IPS DF 6.9 (cell line): ENCODE data around the gene CTSD.

ENCODE experiments used
- DNase-seq: peaks from one replicate; pipeline ENCODE4 v3.0.0-alpha.2; 2013; ENCODE audit warnings: low read depth, low spot score
- H3K27ac ChIP-seq: one replicate; pipeline ENCODE4 v1.5.1; 2013; ENCODE audit warnings: low read length, control low read depth
- H3K27me3 ChIP-seq: 2 replicates; pipeline ENCODE4 v1.6.1; 2013; ENCODE audit warnings: mild to moderate bottlenecking, low read length; ENCODE audit not compliant: control insufficient read depth, insufficient read depth
- H3K36me3 ChIP-seq: 2 replicates; pipeline ENCODE4 v1.6.1; 2013; ENCODE audit warnings: low read length; ENCODE audit not compliant: control insufficient read depth, insufficient read depth
- H3K4me1 ChIP-seq: 2 replicates; pipeline ENCODE4 v1.6.1; 2013; ENCODE audit warnings: low read length; ENCODE audit not compliant: control insufficient read depth, insufficient read depth
- H3K4me3 ChIP-seq: 2 replicates; pipeline ENCODE4 v1.5.1; 2013; ENCODE audit warnings: mild to moderate bottlenecking, low read length
- H3K9me3 ChIP-seq: 2 replicates; pipeline ENCODE4 v1.6.1; 2013; ENCODE audit warnings: low read length, inconsistent platforms; ENCODE audit not compliant: control insufficient read depth, insufficient read depth
- WGBS: extraction: QIAGEN DNeasy Blood & Tissue Kit; methylation state at CpG from one replicate; pipeline ENCODE4 v1.1.7; 2013; ENCODE audit warnings: mixed read lengths, missing lambda C conversion rate; ENCODE audit not compliant: insufficient read length, insufficient coverage; 5-methylcytosine and 5-hydroxymethylcytosine counted together

The CTSD gene

GRCh38 chr11:1767399-1768140, 3.8 kb upstream of the CTSD start:
- no peak for DNase-seq
- Histone ChIP-seq H3K36me3 (no peaks in the 10 kb centered on the region), H3K27ac (no peak overlapping the region), H3K4me3 (no peak overlapping the region), H3K4me1 (peaks cover 3% of the 10 kb centered on the region), H3K27me3 (no peaks in the 10 kb centered on the region), H3K9me3 (no peaks in the 10 kb centered on the region)
- no CpG with 5 or more reads among the region's 19 CpGs for WGBS

- Histone ChIP-seq H3K4me1 (peaks cover 3% of the 10 kb centered on the region), H3K27me3 (no peaks in the 10 kb centered on the region), H3K9me3 (no peaks in the 10 kb centered on the region), H3K4me3 (no peak overlapping the region), H3K27ac (no peak overlapping the region), H3K36me3 (no peaks in the 10 kb centered on the region)
- no CpG with 5 or more reads among the region's 22 CpGs for WGBS
- no peak for DNase-seq
Observed at GRCh38 chr11:1766719-1767398, 3.1 kb upstream of the CTSD start.

GRCh38 chr11:1765871-1766718, 2.4 kb upstream of the CTSD start:
- H3K4me1 ChIP-seq: peaks cover 3% of the 10 kb centered on the region
- 0 out of 2 replicates have a peak, but pooled peaks cover 3% of the 10 kb centered on the region for H3K36me3 ChIP-seq
- H3K27me3 ChIP-seq: no peaks in the 10 kb centered on the region
- DNase-seq: no peak
- no peak overlapping the region for H3K4me3 ChIP-seq
- H3K9me3 ChIP-seq: no peaks in the 10 kb centered on the region
- WGBS: no CpG with 5 or more reads among the region's 28 CpGs
- no peak overlapping the region for H3K27ac ChIP-seq

DNA sequence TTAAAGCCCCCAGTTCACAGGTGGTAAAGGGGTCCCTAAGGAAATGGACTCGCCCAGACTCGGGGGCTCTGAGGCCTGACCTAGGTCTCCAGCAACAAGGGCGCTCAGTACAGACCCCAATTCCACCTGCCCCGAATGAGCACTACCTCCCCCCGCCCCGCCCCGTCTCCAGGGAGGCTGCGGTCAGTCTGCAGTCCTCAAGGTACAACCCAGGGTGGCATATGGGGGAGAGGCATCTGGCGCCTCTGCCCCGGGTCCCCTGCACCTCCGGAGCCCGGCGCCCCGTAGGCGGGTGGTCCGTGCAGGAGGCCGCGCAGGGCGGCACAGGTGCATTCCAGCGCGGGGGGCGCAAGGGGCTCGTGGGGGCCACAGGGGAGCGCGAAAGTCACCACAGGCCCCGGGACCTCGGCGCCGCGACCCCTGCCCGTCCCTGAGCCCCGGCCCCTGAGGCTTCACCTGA, 361 bp downstream of the CTSD start:
- WGBS: no CpG with 5 or more reads among the region's 32 CpGs
- Histone ChIP-seq H3K27ac (no peak overlapping the region), H3K4me1 (peaks cover 3% of the 10 kb centered on the region), H3K36me3 (peaks cover 17% of the 10 kb centered on the region), H3K4me3 (peak overlapping the region; percentile 97), H3K27me3 (no peaks in the 10 kb centered on the region), H3K9me3 (no peaks in the 10 kb centered on the region)
- no peak for DNase-seq

GRCh38 chr11:1762537-1763302, 1.0 kb downstream of the CTSD start:
- H3K36me3 ChIP-seq: peaks cover 17% of the 10 kb centered on the region

GRCh38 chr11:1761857-1762536, 1.7 kb downstream of the CTSD start:
- Histone ChIP-seq H3K36me3 (peaks cover 21% of the 10 kb centered on the region), H3K9me3 (no peaks in the 10 kb centered on the region), H3K27ac (no peak overlapping the region), H3K27me3 (no peaks in the 10 kb centered on the region), H3K4me1 (peaks cover 3% of the 10 kb centered on the region), H3K4me3 (no peak overlapping the region)
- WGBS: no CpG with 5 or more reads among the region's 12 CpGs
- no peak for DNase-seq

More at GRCh38 chr11:1762537-1763302, 1.0 kb downstream of the CTSD start:
- Histone ChIP-seq H3K27ac (no peak overlapping the region), H3K27me3 (no peaks in the 10 kb centered on the region), H3K4me1 (peaks cover 3% of the 10 kb centered on the region), H3K9me3 (no peaks in the 10 kb centered on the region), H3K4me3 (peak overlapping the region; percentile 97; the same call in 1 of the 2 replicates)
- no peak for DNase-seq
- WGBS: no CpG with 5 or more reads among the region's 16 CpGs

DNA sequence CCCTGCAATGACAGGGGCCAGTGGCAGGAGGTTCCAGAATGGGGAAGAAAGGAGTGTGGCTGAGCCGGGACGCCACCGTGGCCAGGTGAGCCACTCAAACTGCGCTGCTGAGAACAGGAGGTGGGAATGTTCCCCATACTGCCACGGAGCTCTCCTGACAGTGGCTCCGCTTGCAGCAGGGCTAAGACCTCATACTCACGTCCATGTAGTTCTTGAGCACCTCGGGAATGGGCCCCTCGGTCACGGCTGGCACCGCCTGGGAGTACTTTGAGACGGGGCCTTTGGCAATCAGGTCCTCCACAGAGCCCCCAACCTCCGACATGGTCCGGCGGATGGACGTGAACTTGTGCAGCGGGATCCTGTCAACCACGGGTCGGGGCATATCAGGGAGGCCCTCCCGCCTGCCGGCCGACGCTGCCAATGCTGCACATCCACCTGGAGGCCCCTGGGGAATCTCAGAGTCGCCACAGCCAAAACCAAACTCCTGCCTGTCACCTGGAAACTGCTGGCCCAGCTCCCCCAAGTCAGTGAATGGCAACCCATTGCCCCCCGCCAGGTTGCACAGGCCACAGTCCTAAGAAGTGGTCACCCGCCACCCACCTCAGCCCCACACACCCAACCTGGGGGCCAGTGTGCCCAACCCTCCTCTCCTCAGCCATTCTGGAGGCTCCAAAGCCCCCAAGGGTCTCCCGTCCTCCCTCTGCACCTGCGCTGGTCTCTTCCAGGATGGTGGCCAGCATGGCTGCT, 2.4 kb downstream of the CTSD start:
- DNase-seq: no peak
- Histone ChIP-seq H3K4me3 (no peak overlapping the region), H3K36me3 (peaks cover 25% of the 10 kb centered on the region), H3K27me3 (no peaks in the 10 kb centered on the region), H3K27ac (no peak overlapping the region), H3K4me1 (peaks cover 3% of the 10 kb centered on the region), H3K9me3 (no peaks in the 10 kb centered on the region)
- no CpG with 5 or more reads among the region's 28 CpGs for WGBS

DNA sequence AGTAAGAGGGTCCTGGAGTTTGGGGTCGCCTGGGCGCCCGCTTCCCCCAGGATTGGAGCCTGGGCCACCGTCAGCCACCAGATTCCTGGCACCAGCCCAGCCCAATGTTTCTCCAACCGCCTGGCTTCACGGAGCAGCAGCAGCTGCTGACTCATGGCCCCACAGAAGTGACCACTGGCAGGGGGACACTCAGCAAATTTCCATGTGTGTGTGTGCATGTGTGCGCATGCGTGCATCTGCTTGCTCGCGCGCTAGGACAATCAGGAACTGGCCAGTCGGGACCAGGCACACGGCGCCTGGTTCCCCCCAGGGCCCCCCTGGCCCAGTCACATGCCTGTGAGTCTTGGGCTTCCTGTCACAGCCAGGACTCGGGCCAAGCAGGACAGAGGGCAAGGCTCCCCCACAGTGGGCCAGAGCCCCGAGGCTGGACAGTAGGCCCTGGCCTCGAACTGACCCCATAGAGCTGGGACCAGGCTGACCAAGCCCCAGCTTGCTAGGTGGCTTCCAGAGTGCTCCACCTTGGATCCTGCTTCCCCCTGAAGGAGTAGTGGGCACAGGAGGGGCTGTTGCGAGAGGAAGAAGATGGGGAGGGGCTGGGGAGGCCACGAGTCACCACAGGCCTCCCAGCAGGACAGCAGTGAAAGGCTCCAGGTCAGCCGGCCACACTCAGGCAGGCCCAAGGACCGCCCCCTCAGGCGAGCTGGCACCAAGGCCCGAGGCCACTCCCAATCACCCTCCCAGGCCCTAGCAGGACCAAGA, 3.2 kb downstream of the CTSD start:
- DNase-seq: no peak
- Histone ChIP-seq H3K9me3 (no peaks in the 10 kb centered on the region), H3K36me3 (peaks cover 30% of the 10 kb centered on the region), H3K27me3 (no peaks in the 10 kb centered on the region), H3K4me3 (no peak overlapping the region), H3K4me1 (peaks cover 3% of the 10 kb centered on the region), H3K27ac (no peak overlapping the region)
- no CpG with 5 or more reads among the region's 23 CpGs for WGBS

DNA sequence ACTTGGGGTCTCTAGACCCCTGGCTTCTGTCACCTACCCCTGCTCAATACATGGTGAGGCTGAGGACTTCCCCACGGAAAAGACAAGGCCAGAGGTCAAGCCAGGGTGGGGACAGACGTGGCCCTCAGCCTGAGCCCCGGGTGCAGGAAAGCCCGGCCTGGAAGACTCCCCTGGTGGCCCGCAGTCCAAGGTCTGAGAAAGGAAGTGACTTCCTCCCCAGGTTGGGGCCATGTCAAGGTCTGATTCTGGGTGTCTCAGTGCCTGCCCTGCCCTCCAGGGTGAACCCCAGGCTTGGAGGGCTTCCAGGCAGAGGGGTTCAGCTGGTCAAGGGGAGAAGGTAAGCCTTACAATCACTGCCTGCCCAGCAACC, 3.9 kb downstream of the CTSD start:
- Histone ChIP-seq H3K36me3 (peaks cover 30% of the 10 kb centered on the region), H3K9me3 (no peaks in the 10 kb centered on the region), H3K27me3 (no peaks in the 10 kb centered on the region), H3K4me3 (no peak overlapping the region), H3K4me1 (peaks cover 3% of the 10 kb centered on the region), H3K27ac (no peak overlapping the region)
- DNase-seq: no peak
- WGBS: no CpG with 5 or more reads among the region's 5 CpGs
